H9 (cell line): ENCODE measurements around the gene GRIN2A. TPM values are rescaled to one million over a fixed set of nuclear protein-coding genes. Genes with fewer than 3 reads are reported as not detected.

ENCODE experiments used
- DNase-seq: peaks from one replicate; pipeline ENCODE4 v3.0.0-alpha.2; 2017
- H2AFZ ChIP-seq: one replicate; pipeline ENCODE4 v1.6.1; 2013; ENCODE audit warnings: mild to moderate bottlenecking, low read length, control low read depth, moderate library complexity
- H2AK5ac ChIP-seq: 2 replicates; pipeline ENCODE4 v1.6.1; 2013; ENCODE audit warnings: low read length, control low read depth, mixed read lengths; ENCODE audit not compliant: insufficient read length
- H2BK120ac ChIP-seq: one replicate; pipeline ENCODE4 v1.6.1; 2013; ENCODE audit warnings: low read depth, mild to moderate bottlenecking, low read length, control low read depth, inconsistent platforms; ENCODE audit not compliant: poor library complexity, severe bottlenecking
- H2BK12ac ChIP-seq: 2 replicates; pipeline ENCODE4 v1.6.1; 2013; ENCODE audit warnings: low read length, control low read depth, mixed read lengths, low read depth; ENCODE audit not compliant: insufficient read length
- H2BK15ac ChIP-seq: 2 replicates; pipeline ENCODE4 v1.6.1; 2013; ENCODE audit warnings: low read depth, low read length, control low read depth
- H2BK20ac ChIP-seq: one replicate; pipeline ENCODE4 v1.6.1; 2013; ENCODE audit warnings: low read depth, mild to moderate bottlenecking, low read length, control low read depth, inconsistent platforms; ENCODE audit not compliant: poor library complexity, severe bottlenecking
- H2BK5ac ChIP-seq: 2 replicates; pipeline ENCODE4 v1.6.1; 2013; ENCODE audit warnings: low read length, control low read depth, mixed read lengths; ENCODE audit not compliant: insufficient read length
- H3K14ac ChIP-seq: 2 replicates; pipeline ENCODE4 v1.6.1; 2013; ENCODE audit warnings: low read length, control low read depth; ENCODE audit not compliant: insufficient read depth
- H3K18ac ChIP-seq: 2 replicates; pipeline ENCODE4 v1.6.1; 2013; ENCODE audit warnings: low read depth, mild to moderate bottlenecking, mixed read lengths, low read length, control low read depth; ENCODE audit not compliant: insufficient read length
- H3K23ac ChIP-seq: 2 replicates; pipeline ENCODE4 v1.6.1; 2013; ENCODE audit warnings: low read length, control low read depth, mixed read lengths, low read depth; ENCODE audit not compliant: insufficient read length
- H3K23me2 ChIP-seq: 2 replicates; pipeline ENCODE4 v1.6.1; 2013; ENCODE audit warnings: low read depth, mild to moderate bottlenecking, mixed read lengths, low read length, control low read depth; ENCODE audit not compliant: insufficient read length, poor library complexity, severe bottlenecking
- H3K27ac ChIP-seq: 2 replicates; pipeline ENCODE4 v1.5.1; 2013; ENCODE audit warnings: low read length, control low read depth, mixed read lengths, low read depth; ENCODE audit not compliant: insufficient read length
- H3K27me3 ChIP-seq: 2 replicates; pipeline ENCODE4 v1.6.1; 2013; ENCODE audit warnings: low read length, control low read depth, inconsistent platforms; ENCODE audit not compliant: insufficient read depth
- H3K4ac ChIP-seq: 2 replicates; pipeline ENCODE4 v1.6.1; 2013; ENCODE audit warnings: low read depth, mild to moderate bottlenecking, control low read depth, inconsistent platforms, low read length, moderate library complexity
- H3K4me1 ChIP-seq: 2 replicates; pipeline ENCODE4 v1.6.1; 2013; ENCODE audit warnings: low read length, control low read depth, inconsistent platforms; ENCODE audit not compliant: insufficient read depth
- H3K4me2 ChIP-seq: 2 replicates; pipeline ENCODE4 v1.6.1; 2013; ENCODE audit warnings: low read length, control low read depth, mixed read lengths; ENCODE audit not compliant: insufficient read length, insufficient read depth
- H3K56ac ChIP-seq: 2 replicates; pipeline ENCODE4 v1.6.1; 2013; ENCODE audit warnings: low read depth, mild to moderate bottlenecking, mixed read lengths, low read length, control low read depth; ENCODE audit not compliant: insufficient read length
- H3K79me1 ChIP-seq: 2 replicates; pipeline ENCODE4 v1.6.1; 2013; ENCODE audit warnings: low read depth, mild to moderate bottlenecking, moderate library complexity, low read length, control low read depth, inconsistent platforms; ENCODE audit not compliant: insufficient read depth, poor library complexity, severe bottlenecking
- H3K79me2 ChIP-seq: 2 replicates; pipeline ENCODE4 v1.6.1; 2013; ENCODE audit warnings: low read length, control low read depth, inconsistent platforms; ENCODE audit not compliant: insufficient read depth
- H3K9ac ChIP-seq: 2 replicates; pipeline ENCODE4 v1.6.1; 2013; ENCODE audit warnings: low read length, control low read depth, mixed read lengths; ENCODE audit not compliant: insufficient read length; ENCODE audit errors: extremely low read depth
- H3K9me3 ChIP-seq: one replicate; pipeline ENCODE4 v1.6.1; 2013; ENCODE audit warnings: low read depth, low read length, inconsistent platforms; ENCODE audit not compliant: control insufficient read depth
- H3T11ph ChIP-seq: one replicate; pipeline ENCODE4 v1.6.1; 2013; ENCODE audit warnings: mild to moderate bottlenecking, low read length, control low read depth, inconsistent platforms
- H4K20me1 ChIP-seq: one replicate; pipeline ENCODE4 v1.6.1; 2013; ENCODE audit not compliant: control insufficient read depth, insufficient read length, insufficient read depth
- H4K5ac ChIP-seq: 2 replicates; pipeline ENCODE4 v1.6.1; 2013; ENCODE audit warnings: low read depth, mild to moderate bottlenecking, mixed read lengths, low read length, control low read depth; ENCODE audit not compliant: insufficient read length
- H4K8ac ChIP-seq: replicated peaks from 2 replicates; pipeline ENCODE4 v1.6.1; 2013; ENCODE audit warnings: low read length, control low read depth, mixed read lengths, low read depth; ENCODE audit not compliant: insufficient read length
- H4K91ac ChIP-seq: 2 replicates; pipeline ENCODE4 v1.6.1; 2013; ENCODE audit warnings: low read depth, mild to moderate bottlenecking, moderate library complexity, mixed read lengths, low read length, control low read depth; ENCODE audit not compliant: insufficient read length
- H3K27ac Mint-ChIP-seq, 3 experiments: 2 replicates in 2 of 3; 3 replicates in 1 of 3; pipeline ENCODE4 v1.8.0; 2020 to 2021; ENCODE audit warnings: mixed read lengths in 3 of 3, mild to moderate bottlenecking in 1 of 3, moderate library complexity in 1 of 3
- H3K27me3 Mint-ChIP-seq: 2 replicates; pipeline ENCODE4 v1.8.0; 2021; ENCODE audit warnings: low read depth, mild to moderate bottlenecking, moderate library complexity, mixed read lengths
- H3K36me3 Mint-ChIP-seq, 3 experiments: 2 replicates in 2 of 3; 3 replicates in 1 of 3; pipeline ENCODE4 v1.8.0; 2020 to 2021; ENCODE audit warnings: low read depth in 3 of 3, mixed read lengths in 3 of 3; ENCODE audit not compliant: insufficient read depth in 1 of 3
- H3K4me1 Mint-ChIP-seq, 2 experiments: 2 replicates each; pipeline ENCODE4 v1.8.0; 2020; ENCODE audit warnings: mixed read lengths in 2 of 2
- H3K4me3 Mint-ChIP-seq, 2 experiments: 2 replicates in 1 of 2; 3 replicates in 1 of 2; pipeline ENCODE4 v1.8.0; 2020 to 2021; ENCODE audit warnings: mild to moderate bottlenecking in 2 of 2, mixed read lengths in 2 of 2, moderate library complexity in 1 of 2
- H3K9me3 Mint-ChIP-seq, 2 experiments: 2 replicates in 1 of 2; 3 replicates in 1 of 2; pipeline ENCODE4 v1.8.0; 2020; ENCODE audit warnings: mild to moderate bottlenecking in 2 of 2, mixed read lengths in 2 of 2, moderate library complexity in 1 of 2
- CTCF ChIP-seq: fragments of 200-600 bp; sonication (generic); conservative IDR thresholded peaks from 3 replicates; pipeline ENCODE4 v1.8.0; 2021; ENCODE audit warnings: antibody characterized with exemption, mild to moderate bottlenecking
- WGBS: extraction: QIAGEN DNeasy Blood & Tissue Kit; methylation state at CpG from one replicate; pipeline ENCODE4 v1.1.7; 2013; ENCODE audit warnings: missing lambda C conversion rate, low lambda C conversion rate, mixed read lengths; ENCODE audit not compliant: insufficient read length; ENCODE audit errors: extremely low coverage; 5-methylcytosine and 5-hydroxymethylcytosine counted together
- total RNA-seq: library from RNA; stranded (reverse); gene quantifications from 2 replicates; pipeline ENCODE4 v1.2.1, GENCODE V29; 2021

Gene GRIN2A
- total RNA-seq, 1 experiment from 2014 or later = 1.5 TPM

- H3K23me2 ChIP-seq = peaks cover 4% of the 10 kb centered on the region
- H2AK5ac ChIP-seq = no peak overlapping the region
- no peak overlapping the region for H2BK20ac ChIP-seq
- no peak overlapping the region for H3K9ac ChIP-seq
- H3K23ac ChIP-seq = no peak overlapping the region
- Mint-ChIP-seq H3K36me3 (no peaks in the 10 kb centered on the region), H3K27ac (no peak overlapping the region), H3K4me3 (no peak overlapping the region), H3K27me3 (peaks cover 4% of the 10 kb centered on the region; the same call in 1 of the 2 replicates), H3K9me3 (peaks cover 0 to 3% of the 10 kb centered on the region in 2 experiments; a peak in 1 of 5 replicates), H3K4me1 (peaks cover 6 to 10% of the 10 kb centered on the region in 2 experiments; a peak in 3 of 4 replicates)
- H3K4me2 ChIP-seq = no peak overlapping the region
- H3K79me1 ChIP-seq = no peaks in the 10 kb centered on the region
- no peaks in the 10 kb centered on the region for H3K9me3 ChIP-seq
- WGBS = no CpG with 5 or more reads among the region's 6 CpGs
- TF ChIP-seq CTCF = no peak
- H2BK120ac ChIP-seq = no peak overlapping the region
- no peak overlapping the region for H4K8ac ChIP-seq
- no peak overlapping the region for H2BK12ac ChIP-seq
- no peak overlapping the region for H2AFZ ChIP-seq
- H3K56ac ChIP-seq = no peak overlapping the region
- no peak overlapping the region for H3K18ac ChIP-seq
- H3K14ac ChIP-seq = no peak overlapping the region
- no peaks in the 10 kb centered on the region for H4K20me1 ChIP-seq
- no peak overlapping the region for H4K91ac ChIP-seq
- H3T11ph ChIP-seq = no peak overlapping the region
- no peaks in the 10 kb centered on the region for H3K27me3 ChIP-seq
- H4K5ac ChIP-seq = no peak overlapping the region
- no peak overlapping the region for H2BK5ac ChIP-seq
- no peak for DNase-seq
- H3K4ac ChIP-seq = no peak overlapping the region
- no peaks in the 10 kb centered on the region for H3K79me2 ChIP-seq
- H2BK15ac ChIP-seq = no peak overlapping the region
- no peak overlapping the region for H3K27ac ChIP-seq
- H3K4me1 ChIP-seq = no peaks in the 10 kb centered on the region
These were observed 43.4 kb upstream of the GRIN2A start for GRCh38 chr16:10225653-10226052.
